ENCODE data around the gene RASA3.

RASA3 gene

GRCh38 chr13:114096811-114097211, 35.6 kb downstream of the RASA3 start:
- peaks cover 74% of the 10 kb centered on the region for H3K36me3 Mint-ChIP-seq
- peaks cover 40% of the 10 kb centered on the region for H3K9me3 Mint-ChIP-seq
- CTCF ChIA-PET = no interaction called here
- H3K27me3 Mint-ChIP-seq = no peaks in the 10 kb centered on the region
- H3K4me3 Mint-ChIP-seq = no peak overlapping the region
- H3K27ac Mint-ChIP-seq = peak overlapping the region; percentile 75
- DNase-seq = no peak
- H3K4me1 Mint-ChIP-seq = peaks cover 29% of the 10 kb centered on the region

GRCh38 chr13:114096031-114096485, 36.4 kb downstream of the RASA3 start:
- Mint-ChIP-seq H3K27me3 (no peaks in the 10 kb centered on the region), H3K27ac (peak overlapping the region; percentile 75), H3K4me1 (peaks cover 29% of the 10 kb centered on the region), H3K9me3 (peaks cover 47% of the 10 kb centered on the region), H3K4me3 (no peak overlapping the region), H3K36me3 (peaks cover 74% of the 10 kb centered on the region)
- CTCF ChIA-PET = no interaction called here
- DNase-seq = no peak

DNA sequence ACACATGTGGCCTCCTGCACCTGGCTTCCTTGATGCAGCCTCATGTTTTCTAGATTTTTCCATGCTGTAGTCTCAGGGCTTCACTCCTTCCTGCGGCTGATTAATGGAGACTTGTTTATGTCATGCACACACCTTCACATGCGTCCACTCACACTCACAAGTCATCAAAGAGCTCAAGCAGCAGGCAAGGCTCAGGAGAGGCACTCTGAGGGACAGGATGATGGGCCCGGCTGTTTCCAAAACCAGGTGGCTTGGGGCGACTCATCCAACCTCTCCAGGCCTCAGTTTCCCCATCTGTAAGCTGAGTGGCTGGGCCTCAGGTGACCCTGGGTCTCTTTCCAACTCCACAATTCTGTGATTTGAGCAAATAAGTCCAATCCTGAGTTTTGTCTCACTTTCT, 36.9 kb downstream of the RASA3 start:
- Mint-ChIP-seq H3K4me3 (no peak overlapping the region), H3K4me1 (peaks cover 30% of the 10 kb centered on the region), H3K9me3 (peaks cover 52% of the 10 kb centered on the region), H3K36me3 (peaks cover 75% of the 10 kb centered on the region), H3K27me3 (no peaks in the 10 kb centered on the region), H3K27ac (peak overlapping the region; percentile 75)
- DNase-seq = no peak
- CTCF ChIA-PET = no interaction called here

DNA sequence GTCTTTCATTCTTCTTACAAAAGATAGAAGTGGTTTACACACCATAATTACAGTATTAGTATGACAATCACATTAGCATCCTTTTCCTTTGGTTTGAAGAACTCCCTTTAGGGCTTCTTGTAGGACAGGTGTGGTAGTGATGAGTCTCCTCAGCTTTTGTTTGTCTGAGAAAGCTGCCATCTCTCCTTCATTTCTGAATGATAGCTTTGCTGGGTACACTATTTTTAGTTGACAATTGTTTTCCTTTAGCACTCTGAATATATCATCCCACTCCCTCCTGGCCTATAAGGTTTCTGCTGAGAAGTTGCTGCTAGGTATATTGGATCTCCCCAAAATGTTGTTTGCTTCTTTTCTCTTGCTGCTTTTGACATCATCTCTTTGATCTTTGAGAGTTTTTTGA, 39.3 kb downstream of the RASA3 start:
- no peak overlapping the region for H3K4me3 Mint-ChIP-seq

DNA sequence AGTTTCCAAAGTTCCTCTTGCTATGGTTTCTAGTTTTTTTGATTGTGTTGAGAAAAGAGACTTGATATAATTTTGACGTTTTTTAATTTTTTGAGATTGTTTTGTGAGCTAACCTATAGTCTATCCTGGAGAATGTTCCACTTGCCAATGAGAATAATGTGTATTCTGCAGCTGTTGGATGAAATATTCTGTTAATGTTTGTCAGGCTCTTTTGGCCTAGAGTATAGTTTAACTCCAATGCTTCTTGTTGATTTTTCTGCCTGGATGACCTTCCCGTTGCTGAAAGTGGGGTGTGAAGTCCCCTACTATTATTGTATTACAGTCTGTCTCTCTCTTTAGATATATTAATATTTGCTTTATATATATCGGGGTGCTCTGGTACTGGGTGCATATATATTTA, 40.0 kb downstream of the RASA3 start:
- H3K4me1 Mint-ChIP-seq = peaks cover 22% of the 10 kb centered on the region
- CTCF ChIA-PET = interaction anchor here (1.6 kb wide), 1 partner anchor 10 kb away, joined by 4 read pairs; no protein-coding TSS in a partner anchor
- DNase-seq = no peak
- H3K36me3 Mint-ChIP-seq = peaks cover 79% of the 10 kb centered on the region
- no peaks in the 10 kb centered on the region for H3K27me3 Mint-ChIP-seq
- no peak overlapping the region for H3K27ac Mint-ChIP-seq
- peaks cover 58% of the 10 kb centered on the region for H3K9me3 Mint-ChIP-seq
- H3K4me3 Mint-ChIP-seq = no peak overlapping the region

More for the DNA sequence above, 39.3 kb downstream of the RASA3 start:
- DNase-seq = no peak
- peaks cover 58% of the 10 kb centered on the region for H3K9me3 Mint-ChIP-seq
- peak overlapping the region; percentile 38 for H3K27ac Mint-ChIP-seq
- H3K4me1 Mint-ChIP-seq = peaks cover 25% of the 10 kb centered on the region
- CTCF ChIA-PET = no interaction called here
- H3K27me3 Mint-ChIP-seq = no peaks in the 10 kb centered on the region
- peaks cover 84% of the 10 kb centered on the region for H3K36me3 Mint-ChIP-seq

- Mint-ChIP-seq H3K27me3 (no peaks in the 10 kb centered on the region), H3K36me3 (peaks cover 64% of the 10 kb centered on the region), H3K4me1 (peaks cover 12% of the 10 kb centered on the region), H3K9me3 (peaks cover 46% of the 10 kb centered on the region), H3K27ac (no peak overlapping the region), H3K4me3 (no peak overlapping the region)
- no peak for DNase-seq
- CTCF ChIA-PET = no interaction called here
Measured at GRCh38 chr13:114090476-114090875, 41.9 kb downstream of the RASA3 start.

DNA sequence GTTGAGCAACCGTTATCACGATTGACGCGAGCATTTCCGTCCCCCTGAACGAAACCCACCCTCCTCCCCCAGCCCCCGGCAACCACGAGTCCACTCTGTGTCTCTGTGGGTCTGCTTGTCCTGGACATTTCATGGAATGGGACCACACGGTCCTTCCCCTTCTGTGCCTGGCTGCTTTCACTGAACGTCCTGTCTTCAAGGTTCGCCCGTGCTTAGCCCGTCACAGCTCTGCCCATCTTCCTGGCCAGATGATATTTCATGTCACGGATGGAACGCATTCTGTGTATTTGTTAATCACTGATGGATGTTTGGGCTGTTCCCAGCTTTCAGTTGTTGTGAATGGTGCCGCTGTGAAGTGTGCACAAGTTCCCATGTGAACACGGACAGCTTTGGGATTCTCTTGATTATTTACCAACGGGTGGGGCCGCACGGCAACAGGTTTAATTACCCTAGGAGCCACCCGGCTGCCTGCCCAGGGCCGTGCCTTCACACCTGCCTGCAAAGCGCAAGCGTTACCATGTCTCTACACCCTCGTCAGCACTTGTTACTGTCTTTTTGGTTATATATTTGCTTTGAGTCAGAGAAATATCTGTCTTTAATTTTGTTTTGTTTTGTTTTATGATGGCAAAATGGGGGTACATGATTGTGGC, 42.5 kb downstream of the RASA3 start:
- H3K4me1 Mint-ChIP-seq = peaks cover 12% of the 10 kb centered on the region
- H3K4me3 Mint-ChIP-seq = no peak overlapping the region

GRCh38 chr13:114089341-114089740, 43.1 kb downstream of the RASA3 start:
- H3K4me3 Mint-ChIP-seq = no peak overlapping the region
- H3K36me3 Mint-ChIP-seq = peaks cover 56% of the 10 kb centered on the region
- CTCF ChIA-PET = no interaction called here
- no peaks in the 10 kb centered on the region for H3K27me3 Mint-ChIP-seq
- no peak for DNase-seq
- H3K4me1 Mint-ChIP-seq = peaks cover 11% of the 10 kb centered on the region
- H3K27ac Mint-ChIP-seq = no peak overlapping the region
- peaks cover 39% of the 10 kb centered on the region for H3K9me3 Mint-ChIP-seq

More for the DNA sequence above, 42.5 kb downstream of the RASA3 start:
- H3K27me3 Mint-ChIP-seq = no peaks in the 10 kb centered on the region
- CTCF ChIA-PET = no interaction called here
- no peak for DNase-seq
- peak overlapping the region; percentile 67 for H3K27ac Mint-ChIP-seq
- peaks cover 59% of the 10 kb centered on the region for H3K36me3 Mint-ChIP-seq
- H3K9me3 Mint-ChIP-seq = peaks cover 42% of the 10 kb centered on the region

DNA sequence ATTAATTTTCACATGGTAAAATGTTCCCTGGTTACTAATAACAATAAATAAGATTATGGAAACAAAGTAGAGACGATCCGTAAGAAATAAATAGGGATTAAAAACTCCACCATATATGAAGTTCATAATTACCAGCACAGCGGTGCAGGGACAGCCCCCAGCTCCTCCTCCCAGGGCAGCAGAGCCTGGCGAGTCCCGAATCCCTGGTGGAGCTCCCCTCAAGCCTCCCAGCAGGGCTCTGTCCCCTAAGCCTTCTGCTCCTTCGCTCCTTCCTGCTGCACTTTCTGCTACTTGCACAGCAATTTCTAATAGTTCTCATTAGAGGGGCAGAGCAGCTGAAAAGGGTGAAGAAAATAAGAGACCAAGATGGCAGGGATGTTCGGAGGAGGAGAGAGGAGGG, 43.6 kb downstream of the RASA3 start:
- CTCF ChIA-PET = no interaction called here
- Mint-ChIP-seq H3K4me1 (peaks cover 8% of the 10 kb centered on the region), H3K27me3 (no peaks in the 10 kb centered on the region), H3K4me3 (no peak overlapping the region), H3K36me3 (peaks cover 51% of the 10 kb centered on the region), H3K9me3 (peaks cover 34% of the 10 kb centered on the region), H3K27ac (no peak overlapping the region)
- DNase-seq = no peak

DNA sequence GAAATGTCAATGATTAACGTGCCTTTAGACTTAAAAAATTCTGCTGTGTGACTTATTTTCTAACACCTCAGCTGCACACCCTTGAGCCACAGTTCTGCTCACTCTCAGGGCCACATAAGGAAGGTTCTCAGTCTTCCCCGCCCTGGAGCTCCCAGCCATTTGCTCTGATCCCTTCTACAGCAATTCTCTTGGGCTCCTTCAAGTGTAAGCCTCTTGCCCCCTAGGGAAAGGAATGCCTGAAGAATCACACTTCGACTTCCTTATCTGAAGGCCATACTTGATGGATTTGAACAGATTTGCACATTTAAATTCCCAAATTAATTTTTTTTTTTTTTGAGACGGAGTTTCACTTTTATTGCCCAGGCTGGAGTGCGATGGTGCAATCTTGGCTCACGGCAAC, 44.2 kb downstream of the RASA3 start:
- Mint-ChIP-seq H3K9me3 (peaks cover 28% of the 10 kb centered on the region), H3K27me3 (no peaks in the 10 kb centered on the region), H3K4me3 (no peak overlapping the region), H3K4me1 (peaks cover 4% of the 10 kb centered on the region), H3K36me3 (peaks cover 46% of the 10 kb centered on the region), H3K27ac (peak overlapping the region; percentile 7)
- no peak for DNase-seq
- CTCF ChIA-PET = no interaction called here

- Mint-ChIP-seq H3K27ac (no peak overlapping the region), H3K27me3 (no peaks in the 10 kb centered on the region), H3K9me3 (peaks cover 30% of the 10 kb centered on the region), H3K4me3 (no peak overlapping the region), H3K36me3 (peaks cover 50% of the 10 kb centered on the region), H3K4me1 (peaks cover 4% of the 10 kb centered on the region)
- CTCF ChIA-PET = no interaction called here
- no peak for DNase-seq
Measured at GRCh38 chr13:114087430-114087829, 45.0 kb downstream of the RASA3 start.

DNA sequence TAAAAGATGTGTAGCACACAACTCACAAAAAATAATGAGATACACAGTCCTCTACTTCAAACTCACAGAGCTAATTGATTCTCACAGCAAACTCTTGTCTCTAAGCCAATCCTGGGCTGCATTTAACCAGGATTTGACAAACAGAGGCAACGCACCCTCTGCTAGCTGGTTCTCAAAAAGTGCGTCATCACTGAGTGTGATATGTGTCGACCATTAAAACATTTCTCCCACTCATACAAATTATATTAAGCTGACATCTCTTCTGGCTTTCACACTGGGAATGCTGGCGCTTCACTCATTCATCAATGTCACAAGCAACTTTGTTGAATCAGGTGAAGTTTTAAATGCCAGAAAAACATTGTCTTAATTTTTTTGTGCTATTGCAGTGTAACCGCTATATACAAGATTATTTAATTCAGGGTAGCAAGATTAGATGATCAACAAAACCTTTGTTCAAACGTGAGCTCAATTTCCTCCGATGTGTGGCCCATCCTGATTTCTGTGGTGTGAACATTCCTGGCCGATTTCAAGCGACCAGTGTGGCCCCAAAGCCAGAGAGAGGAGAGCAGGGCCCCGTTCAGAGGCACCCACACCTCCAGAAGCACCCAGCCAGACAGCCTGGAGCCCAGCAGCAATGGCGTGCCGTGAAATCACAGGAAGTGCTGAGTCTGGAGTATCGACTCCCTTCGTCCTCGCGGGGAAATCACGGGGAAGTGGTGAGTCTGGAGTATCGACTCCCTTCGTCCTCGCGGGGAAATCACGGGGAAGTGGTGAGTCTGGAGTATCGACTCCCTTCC, 49.4 kb downstream of the RASA3 start:
- no peaks in the 10 kb centered on the region for H3K27me3 Mint-ChIP-seq

DNA sequence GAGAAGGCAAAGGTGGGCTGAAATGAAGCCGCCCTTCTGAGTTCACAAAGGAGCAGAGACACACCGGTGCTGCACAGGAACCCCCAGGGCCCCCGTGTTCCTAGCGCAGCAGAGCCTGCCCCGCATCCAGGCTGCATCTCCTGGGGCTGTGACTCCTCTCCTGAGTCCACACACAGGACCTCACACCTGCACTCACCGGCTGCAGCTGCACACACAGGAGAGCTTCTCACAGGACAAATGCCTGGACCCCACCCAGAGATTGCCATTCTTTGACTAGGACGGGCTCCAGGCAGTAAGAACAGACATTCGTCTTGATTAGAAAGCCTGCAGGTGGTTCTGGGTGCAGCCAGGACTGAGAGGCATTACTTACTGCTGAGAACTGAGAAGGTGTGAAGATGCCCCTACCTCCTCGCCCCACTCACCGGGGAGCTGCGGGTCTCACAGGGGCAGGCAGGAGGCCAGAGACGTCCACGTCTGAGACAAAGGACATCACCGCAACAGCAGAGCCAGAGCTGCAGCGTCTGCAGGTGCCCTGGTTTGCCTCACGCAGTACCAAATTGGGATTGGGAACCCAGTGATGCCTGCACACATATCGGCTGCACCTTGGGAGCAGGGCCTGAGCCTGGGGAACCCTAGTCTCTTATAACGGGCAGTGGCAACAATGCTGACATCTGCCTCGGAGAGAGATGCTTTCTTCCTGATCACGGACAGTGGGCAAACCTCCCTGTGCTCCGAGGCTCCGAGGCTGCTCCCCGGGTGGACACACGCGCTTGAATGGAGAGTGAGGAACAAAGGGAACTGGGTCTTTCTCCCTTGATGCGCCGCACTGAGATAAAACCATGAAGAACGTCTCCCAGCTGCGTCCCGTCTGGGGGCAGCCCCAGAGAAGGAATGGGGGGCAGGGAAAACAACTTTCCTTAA, 50.4 kb downstream of the RASA3 start:
- H3K27ac Mint-ChIP-seq = peak overlapping the region; percentile 52
- peaks cover 10% of the 10 kb centered on the region for H3K9me3 Mint-ChIP-seq
- peaks cover 6% of the 10 kb centered on the region for H3K4me1 Mint-ChIP-seq
- H3K36me3 Mint-ChIP-seq = peaks cover 42% of the 10 kb centered on the region
- no peaks in the 10 kb centered on the region for H3K27me3 Mint-ChIP-seq
- no peak overlapping the region for H3K4me3 Mint-ChIP-seq
- CTCF ChIA-PET = interaction anchor here (1.3 kb wide), 1 partner anchor 10 kb away, joined by 4 read pairs; no protein-coding TSS in a partner anchor
- DNase-seq = no peak

More for the DNA sequence above, 49.4 kb downstream of the RASA3 start:
- Mint-ChIP-seq H3K27ac (peak overlapping the region; percentile 33), H3K36me3 (peaks cover 42% of the 10 kb centered on the region), H3K4me1 (peaks cover 6% of the 10 kb centered on the region), H3K9me3 (peaks cover 10% of the 10 kb centered on the region), H3K4me3 (no peak overlapping the region)
- CTCF ChIA-PET = interaction anchor here (1.3 kb wide), 1 partner anchor 9 kb away, joined by 4 read pairs; no protein-coding TSS in a partner anchor
- DNase-seq = no peak

Measured in activated naive CD4-positive, alpha-beta T cell treated with anti-CD3 and anti-CD28 coated beads, Interleukin-2, amount 10 ng/mL, durations not matched to agents 7 days and 5 days (primary cell).